HG03457 (cell line): ENCODE data around the gene DIP2B.
"Not testable (repeated sequence)": the region's sequence is repeated elsewhere in the genome, so short reads cannot be mapped to it uniquely, and the experiment has no call there.

Experiments
- ATAC-seq: cut with Tn5 transposase; IDR thresholded peaks from one replicate; pipeline ENCODE4 v1.9.1; 2021; ENCODE audit warnings: moderate number of reproducible peaks; ENCODE audit not compliant: unreplicated experiment

The DIP2B gene

GRCh38 chr12:50504798-50505674, at the start of gene DIP2B:
Gene DIP2B, plus strand, starts transcription at chr12:50504985. Its CDS starts 156 bp downstream, at chr12:50505141.
- ATAC-seq = peak; percentile 72

- no peak for ATAC-seq
These were observed 46.2 kb upstream of the DIP2B start for GRCh38 chr12:50458606-50459005.

GRCh38 chr12:50467439-50467838, 37.3 kb upstream of the DIP2B start:
- ATAC-seq = no peak

- no peak for ATAC-seq
These were observed 27.4 kb upstream of the DIP2B start for GRCh38 chr12:50477241-50477832.

- ATAC-seq = no peak
These were observed 22.2 kb upstream of the DIP2B start for GRCh38 chr12:50482571-50482970.

GRCh38 chr12:50483488-50483887, 21.3 kb upstream of the DIP2B start:
- no peak for ATAC-seq

GRCh38 chr12:50488801-50489200, 16.0 kb upstream of the DIP2B start:
- no peak for ATAC-seq

GRCh38 chr12:50498119-50498518, 6.7 kb upstream of the DIP2B start:
- ATAC-seq = not testable (repeated sequence)

- ATAC-seq = no peak
These were observed 1.1 kb downstream of the DIP2B start for GRCh38 chr12:50505675-50506530.

GRCh38 chr12:50506753-50507473, 2.1 kb downstream of the DIP2B start:
- no peak for ATAC-seq

- no peak for ATAC-seq
These were observed 2.7 kb downstream of the DIP2B start for GRCh38 chr12:50507474-50507838.

GRCh38 chr12:50507930-50508329, 3.1 kb downstream of the DIP2B start:
- ATAC-seq = no peak

GRCh38 chr12:50508414-50508813, 3.6 kb downstream of the DIP2B start:
- no peak for ATAC-seq

- ATAC-seq = no peak
These were observed 4.3 kb downstream of the DIP2B start for GRCh38 chr12:50508970-50509663.

- no peak for ATAC-seq
These were observed 9.9 kb downstream of the DIP2B start for GRCh38 chr12:50514526-50515276.

GRCh38 chr12:50515587-50515986, 10.8 kb downstream of the DIP2B start:
- no peak for ATAC-seq

GRCh38 chr12:50517421-50518048, 12.8 kb downstream of the DIP2B start:
- peak; percentile 46 for ATAC-seq

GRCh38 chr12:50518090-50518489, 13.3 kb downstream of the DIP2B start:
- no peak for ATAC-seq

GRCh38 chr12:50519353-50519752, 14.6 kb downstream of the DIP2B start:
- no peak for ATAC-seq
